HEK293 (cell line): ENCODE results near the gene SBF2.

Experiments used
- CTCF ChIA-PET: fragments of 350-600 bp; formaldehyde crosslinking; extraction: SDS; loops from one replicate; lab custom pipeline; 2021; ENCODE audit warnings: antibody characterized with exemption; lab: Yijun Ruan, JAX
- POLR2A ChIA-PET: fragments of 300-600 bp; formaldehyde crosslinking; extraction: SDS; loops from one replicate; lab custom pipeline; 2020; ENCODE audit warnings: antibody characterized with exemption, inconsistent platforms; lab: Yijun Ruan, JAX
- H3K27ac ChIP-seq: fragments of 200-500 bp; sonication (Bioruptor generic); 2 replicates; pipeline ENCODE4 v1.5.1; 2014; ENCODE audit warnings: low read depth, low read length, control low read depth, inconsistent platforms; ENCODE audit errors: extremely low read depth
- H3K36me3 ChIP-seq, 2 experiments: fragments of 200-500 bp in 1 of 2; sonication (Bioruptor generic) in 1 of 2; 1 replicate in 1 of 2; 2 replicates in 1 of 2; pipeline ENCODE4 v1.5.1; 2014 to 2017; ENCODE audit warnings: inconsistent platforms in 2 of 2, low read length in 2 of 2; ENCODE audit not compliant: control insufficient read depth in 2 of 2, insufficient read depth in 1 of 2
- H3K4me1 ChIP-seq: fragments of 200-500 bp; sonication (Bioruptor generic); 2 replicates; pipeline ENCODE4 v1.5.1; 2014; ENCODE audit warnings: mild to moderate bottlenecking, low read length, inconsistent platforms; ENCODE audit not compliant: control insufficient read depth, insufficient read depth
- H3K4me3 ChIP-seq: 2 replicates; pipeline ENCODE4 v1.5.1; 2011; ENCODE audit warnings: low read depth, mild to moderate bottlenecking, control low read depth, low read length, moderate library complexity
- H3K9me3 ChIP-seq: fragments of 200-500 bp; sonication (Bioruptor generic); 2 replicates; pipeline ENCODE4 v1.5.1; 2014; ENCODE audit warnings: low read depth, low read length, inconsistent platforms; ENCODE audit not compliant: control insufficient read depth, insufficient read depth
- GLIS1 ChIP-seq: fragments of 450-650 bp; formaldehyde crosslinking; IDR thresholded peaks from 2 replicates; pipeline ENCODE4 v1.5.1; 2016; ENCODE audit warnings: missing biosample characterization, missing genetic modification characterization
- KLF9 ChIP-seq: fragments of 450-650 bp; formaldehyde crosslinking; IDR thresholded peaks from 2 replicates; pipeline ENCODE4 v1.5.1; 2016; ENCODE audit warnings: missing biosample characterization, missing genetic modification characterization, low read depth
- SCRT1 ChIP-seq: fragments of 450-650 bp; formaldehyde crosslinking; IDR thresholded peaks from 2 replicates; pipeline ENCODE4 v1.5.1; 2016; ENCODE audit warnings: missing biosample characterization, missing genetic modification characterization, borderline replicate concordance
- TRIM28 ChIP-seq: IDR thresholded peaks from 2 replicates; pipeline ENCODE4 v1.6.1; 2011; ENCODE audit warnings: low read length, control low read depth, borderline replicate concordance
- WT1 ChIP-seq: fragments of 450-650 bp; formaldehyde crosslinking; IDR thresholded peaks from 2 replicates; pipeline ENCODE4 v1.5.1; 2016; ENCODE audit warnings: missing biosample characterization, missing genetic modification characterization
- ZIC2 ChIP-seq: fragments of 450-650 bp; formaldehyde crosslinking; IDR thresholded peaks from 2 replicates; pipeline ENCODE4 v1.5.1; 2016; ENCODE audit warnings: missing biosample characterization, missing genetic modification characterization
- ZNF132 ChIP-seq: fragments of 450-650 bp; formaldehyde crosslinking; IDR thresholded peaks from 2 replicates; pipeline ENCODE4 v1.5.1; 2017; ENCODE audit warnings: missing biosample characterization, missing genetic modification characterization, borderline replicate concordance
- ZNF202 ChIP-seq: fragments of 450-650 bp; formaldehyde crosslinking; IDR thresholded peaks from 2 replicates; pipeline ENCODE4 v1.5.1; 2016; ENCODE audit warnings: missing biosample characterization, missing genetic modification characterization, borderline replicate concordance
- ZNF24 ChIP-seq: fragments of 450-650 bp; formaldehyde crosslinking; IDR thresholded peaks from 2 replicates; pipeline ENCODE4 v1.5.1; 2016; ENCODE audit warnings: missing biosample characterization, missing genetic modification characterization
- ZNF26 ChIP-seq: fragments of 450-650 bp; formaldehyde crosslinking; IDR thresholded peaks from 2 replicates; pipeline ENCODE4 v1.5.1; 2016; ENCODE audit warnings: missing biosample characterization, missing genetic modification characterization
- ZNF362 ChIP-seq: fragments of 450-650 bp; formaldehyde crosslinking; IDR thresholded peaks from 2 replicates; pipeline ENCODE4 v1.5.1; 2016; ENCODE audit warnings: missing biosample characterization, missing genetic modification characterization
- ZNF404 ChIP-seq: fragments of 450-650 bp; formaldehyde crosslinking; IDR thresholded peaks from 2 replicates; pipeline ENCODE4 v1.5.1; 2017; ENCODE audit warnings: missing biosample characterization, missing genetic modification characterization
- ZNF473 ChIP-seq: fragments of 450-650 bp; formaldehyde crosslinking; IDR thresholded peaks from 2 replicates; pipeline ENCODE4 v1.5.1; 2017; ENCODE audit warnings: missing biosample characterization, missing genetic modification characterization
- ZNF518A ChIP-seq: fragments of 450-650 bp; formaldehyde crosslinking; conservative IDR thresholded peaks from 2 replicates; pipeline ENCODE4 v1.5.1; 2016; ENCODE audit warnings: low read depth, missing biosample characterization, missing genetic modification characterization
- ZNF555 ChIP-seq: fragments of 450-650 bp; formaldehyde crosslinking; conservative IDR thresholded peaks from 2 replicates; pipeline ENCODE4 v1.5.1; 2017; ENCODE audit warnings: missing biosample characterization, mild to moderate bottlenecking, missing genetic modification characterization, inconsistent platforms
- ZNF585B ChIP-seq: fragments of 450-650 bp; formaldehyde crosslinking; IDR thresholded peaks from 2 replicates; pipeline ENCODE4 v1.5.1; 2016; ENCODE audit warnings: missing biosample characterization, missing genetic modification characterization
- ZNF623 ChIP-seq: fragments of 450-650 bp; formaldehyde crosslinking; IDR thresholded peaks from 2 replicates; pipeline ENCODE4 v1.5.1; 2016; ENCODE audit warnings: missing biosample characterization, missing genetic modification characterization
- ZNF624 ChIP-seq: fragments of 450-650 bp; formaldehyde crosslinking; IDR thresholded peaks from 2 replicates; pipeline ENCODE4 v1.5.1; 2017; ENCODE audit warnings: missing biosample characterization, missing genetic modification characterization
- ZNF664 ChIP-seq: fragments of 450-650 bp; formaldehyde crosslinking; IDR thresholded peaks from 2 replicates; pipeline ENCODE4 v1.5.1; 2016; ENCODE audit warnings: missing biosample characterization, missing genetic modification characterization
- ZNF692 ChIP-seq: fragments of 450-650 bp; formaldehyde crosslinking; IDR thresholded peaks from 2 replicates; pipeline ENCODE4 v1.5.1; 2016; ENCODE audit warnings: missing biosample characterization, missing genetic modification characterization
- ZNF701 ChIP-seq: fragments of 450-650 bp; formaldehyde crosslinking; IDR thresholded peaks from 2 replicates; pipeline ENCODE4 v1.5.1; 2016; ENCODE audit warnings: missing biosample characterization, missing genetic modification characterization
- ZNF747 ChIP-seq: fragments of 450-650 bp; formaldehyde crosslinking; IDR thresholded peaks from 2 replicates; pipeline ENCODE4 v1.5.1; 2016; ENCODE audit warnings: missing biosample characterization, missing genetic modification characterization
- ZSCAN30 ChIP-seq: fragments of 450-650 bp; IDR thresholded peaks from 2 replicates; pipeline ENCODE4 v1.5.1; 2018; ENCODE audit warnings: missing biosample characterization, mild to moderate bottlenecking, missing genetic modification characterization, moderate library complexity

Gene SBF2

GRCh38 chr11:9893474-9893873 is 400.5 kb downstream of the SBF2 start:
- TF ChIP-seq ZNF624 (tag by site-specific recombination) (no peak), ZIC2 (tag by site-specific recombination) (peak; percentile 71), GLIS1 (tag by site-specific recombination) (peak; percentile 85)
- no peak overlapping the region for H3K4me3 ChIP-seq
- ChIA-PET POLR2A (interaction anchor here (0.5 kb wide), 1 partner anchor 424 kb away, joined by 3 read pairs; no protein-coding TSS in a partner anchor), CTCF (interaction anchor here (0.6 kb wide), 1 partner anchor 22 kb away, joined by 4 read pairs; no protein-coding TSS in a partner anchor)
- no peaks in the 10 kb centered on the region for H3K4me1 ChIP-seq
- H3K27ac ChIP-seq = no peak overlapping the region
- H3K9me3 ChIP-seq = no peaks in the 10 kb centered on the region
- H3K36me3 ChIP-seq = no peaks in the 10 kb centered on the region

- POLR2A ChIA-PET = no interaction called here
- no peak overlapping the region for H3K27ac ChIP-seq
- CTCF ChIA-PET = no interaction called here
- no peaks in the 10 kb centered on the region for H3K36me3 ChIP-seq
- H3K4me1 ChIP-seq = no peaks in the 10 kb centered on the region
- H3K9me3 ChIP-seq = no peaks in the 10 kb centered on the region
- no peak overlapping the region for H3K4me3 ChIP-seq
- no peak for TF ChIP-seq ZNF404 (tag by site-specific recombination)
- no peak for TF ChIP-seq KLF9 (tag by site-specific recombination)
- TF ChIP-seq ZNF202 (tag by site-specific recombination) = no peak
- no peak for TF ChIP-seq ZNF555 (tag by site-specific recombination)
Observed at GRCh38 chr11:9888938-9889337, 405.1 kb downstream of the SBF2 start.

GRCh38 chr11:9887472-9887871 is 406.5 kb downstream of the SBF2 start:
- H3K4me1 ChIP-seq = no peaks in the 10 kb centered on the region
- H3K36me3 ChIP-seq = no peaks in the 10 kb centered on the region
- CTCF ChIA-PET = no interaction called here
- TF ChIP-seq ZNF518A = no peak
- TF ChIP-seq ZNF623 = no peak
- TF ChIP-seq ZSCAN30 (tag by site-specific recombination) = no peak
- TF ChIP-seq SCRT1 (tag by site-specific recombination) = no peak
- TF ChIP-seq ZNF585B (tag by site-specific recombination) = no peak
- no peak for TF ChIP-seq ZNF664 (tag by site-specific recombination)
- no peak for TF ChIP-seq ZNF132 (tag by site-specific recombination)
- no peak for TF ChIP-seq ZNF362 (tag by site-specific recombination)
- no peak for TF ChIP-seq ZNF26
- no peak for TF ChIP-seq ZNF473
- TF ChIP-seq ZNF701 (tag by site-specific recombination) = no peak
- no peak for TF ChIP-seq WT1 (tag by site-specific recombination)
- TF ChIP-seq TRIM28 = no peak
- no peak for TF ChIP-seq ZNF747 (tag by site-specific recombination)
- no peak for TF ChIP-seq ZNF24 (tag by site-specific recombination)
- TF ChIP-seq ZNF692 = no peak
- TF ChIP-seq, all 188 proteins: peak for 0
- Histone ChIP-seq H3K4me3 (no peak overlapping the region), H3K9me3 (no peaks in the 10 kb centered on the region), H3K27ac (no peak overlapping the region)
- POLR2A ChIA-PET = no interaction called here
